ENCODE results near the gene GPR156.

GPR156 gene

DNA sequence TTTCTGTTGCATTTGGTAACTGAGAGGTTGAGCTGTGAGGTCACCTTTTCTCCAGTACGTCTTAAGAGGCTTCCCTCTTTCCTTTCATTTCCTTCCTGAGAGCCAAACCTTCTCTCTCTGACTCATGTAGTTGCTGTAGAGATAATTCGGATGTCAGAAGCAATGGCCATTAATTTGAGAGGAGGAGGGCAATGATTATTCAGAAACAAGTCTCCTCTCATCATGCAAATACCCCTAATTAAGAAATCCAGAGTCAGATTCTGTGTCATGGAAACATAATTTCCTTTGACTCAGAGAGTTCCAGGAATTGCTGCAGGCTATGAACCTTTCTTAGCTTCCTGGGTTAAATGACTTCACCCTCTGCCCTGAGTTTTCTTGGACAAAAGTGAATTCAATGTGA is 131.7 kb downstream of the GPR156 start:
- no peaks in the 10 kb centered on the region for H3F3A ChIP-seq (ENCODE audit: insufficient read depth, low read length)
- H3K27ac ChIP-seq (ENCODE audit: low read depth, low read length, poor library complexity, severe bottlenecking) = no peak overlapping the region
- H3K36me3 ChIP-seq (ENCODE audit: insufficient read depth, low read length) = no peaks in the 10 kb centered on the region
- H3K9me2 ChIP-seq (ENCODE audit: low read depth, low read length) = no peaks in the 10 kb centered on the region
- no peak overlapping the region for H3K9ac ChIP-seq (ENCODE audit: low read length)
- no peak overlapping the region for H3K4me3 ChIP-seq (ENCODE audit: low read depth, low read length, poor library complexity, severe bottlenecking)
- H3K79me2 ChIP-seq (ENCODE audit: insufficient read depth, low read length) = no peaks in the 10 kb centered on the region
- no peak overlapping the region for H3K4me2 ChIP-seq (ENCODE audit: low read length)
- peaks cover 5% of the 10 kb centered on the region; the same call in 1 of the 2 replicates for H3K27me3 ChIP-seq (ENCODE audit: insufficient read depth, low read length)
- TF ChIP-seq EZH2 (IDR thresholded peaks at IDR 0.05; ENCODE audit: borderline replicate concordance, low read length) = no peak
- TF ChIP-seq, protein P1, sequence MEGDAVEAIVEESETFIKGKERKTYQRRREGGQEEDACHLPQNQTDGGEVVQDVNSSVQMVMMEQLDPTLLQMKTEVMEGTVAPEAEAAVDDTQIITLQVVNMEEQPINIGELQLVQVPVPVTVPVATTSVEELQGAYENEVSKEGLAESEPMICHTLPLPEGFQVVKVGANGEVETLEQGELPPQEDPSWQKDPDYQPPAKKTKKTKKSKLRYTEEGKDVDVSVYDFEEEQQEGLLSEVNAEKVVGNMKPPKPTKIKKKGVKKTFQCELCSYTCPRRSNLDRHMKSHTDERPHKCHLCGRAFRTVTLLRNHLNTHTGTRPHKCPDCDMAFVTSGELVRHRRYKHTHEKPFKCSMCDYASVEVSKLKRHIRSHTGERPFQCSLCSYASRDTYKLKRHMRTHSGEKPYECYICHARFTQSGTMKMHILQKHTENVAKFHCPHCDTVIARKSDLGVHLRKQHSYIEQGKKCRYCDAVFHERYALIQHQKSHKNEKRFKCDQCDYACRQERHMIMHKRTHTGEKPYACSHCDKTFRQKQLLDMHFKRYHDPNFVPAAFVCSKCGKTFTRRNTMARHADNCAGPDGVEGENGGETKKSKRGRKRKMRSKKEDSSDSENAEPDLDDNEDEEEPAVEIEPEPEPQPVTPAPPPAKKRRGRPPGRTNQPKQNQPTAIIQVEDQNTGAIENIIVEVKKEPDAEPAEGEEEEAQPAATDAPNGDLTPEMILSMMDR (IDR thresholded peaks at IDR 0.05; ENCODE audit: low read length) = no peak
- no peak overlapping the region for H2AFZ ChIP-seq (ENCODE audit: low read length)
- no peaks in the 10 kb centered on the region for H4K20me1 ChIP-seq (ENCODE audit: insufficient read depth, low read length)
- H3K9me3 ChIP-seq (ENCODE audit: low read length) = no peaks in the 10 kb centered on the region; the same call in 1 of the 2 replicates
- no peaks in the 10 kb centered on the region for H3K4me1 ChIP-seq (ENCODE audit: insufficient read depth, low read length, severe bottlenecking)

DNA sequence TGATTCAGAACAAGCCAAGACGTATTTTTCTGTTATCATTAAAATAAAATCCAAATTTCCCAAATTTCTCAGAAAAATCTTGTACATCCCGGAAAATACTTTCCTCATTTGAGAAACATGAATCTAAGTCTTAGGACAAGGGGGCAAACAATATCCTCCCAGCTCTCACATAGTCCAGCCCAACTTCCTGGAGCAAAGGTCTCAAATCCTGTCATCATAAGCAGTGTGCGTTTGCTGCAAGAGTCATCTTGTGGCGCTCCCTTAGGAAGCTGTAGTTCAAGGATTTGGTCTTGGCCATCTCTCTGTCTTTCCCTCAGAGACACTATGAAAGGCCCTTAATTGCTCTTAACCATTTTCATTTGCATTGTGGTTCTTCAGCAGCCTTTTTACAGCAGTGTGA is 133.2 kb downstream of the GPR156 start:
- no peak overlapping the region for H3K4me2 ChIP-seq (ENCODE audit: low read length)
- H3K9me3 ChIP-seq (ENCODE audit: low read length) = no peaks in the 10 kb centered on the region; the same call in 1 of the 2 replicates
- H3K79me2 ChIP-seq (ENCODE audit: insufficient read depth, low read length) = no peaks in the 10 kb centered on the region
- no peaks in the 10 kb centered on the region for H3K27me3 ChIP-seq (ENCODE audit: insufficient read depth, low read length)
- TF ChIP-seq, protein P1 (IDR thresholded peaks at IDR 0.05; ENCODE audit: low read length) = no peak
- TF ChIP-seq EZH2 (IDR thresholded peaks at IDR 0.05; ENCODE audit: borderline replicate concordance, low read length) = no peak
- no peak overlapping the region for H2AFZ ChIP-seq (ENCODE audit: low read length)
- no peak overlapping the region for H3K4me3 ChIP-seq (ENCODE audit: low read depth, low read length, poor library complexity, severe bottlenecking)
- H3K36me3 ChIP-seq (ENCODE audit: insufficient read depth, low read length) = no peaks in the 10 kb centered on the region
- no peaks in the 10 kb centered on the region for H3K4me1 ChIP-seq (ENCODE audit: insufficient read depth, low read length, severe bottlenecking)
- no peaks in the 10 kb centered on the region for H3F3A ChIP-seq (ENCODE audit: insufficient read depth, low read length)
- no peaks in the 10 kb centered on the region for H4K20me1 ChIP-seq (ENCODE audit: insufficient read depth, low read length)
- H3K27ac ChIP-seq (ENCODE audit: low read depth, low read length, poor library complexity, severe bottlenecking) = no peak overlapping the region
- no peak overlapping the region for H3K9ac ChIP-seq (ENCODE audit: low read length)
- H3K9me2 ChIP-seq (ENCODE audit: low read depth, low read length) = no peaks in the 10 kb centered on the region

DNA sequence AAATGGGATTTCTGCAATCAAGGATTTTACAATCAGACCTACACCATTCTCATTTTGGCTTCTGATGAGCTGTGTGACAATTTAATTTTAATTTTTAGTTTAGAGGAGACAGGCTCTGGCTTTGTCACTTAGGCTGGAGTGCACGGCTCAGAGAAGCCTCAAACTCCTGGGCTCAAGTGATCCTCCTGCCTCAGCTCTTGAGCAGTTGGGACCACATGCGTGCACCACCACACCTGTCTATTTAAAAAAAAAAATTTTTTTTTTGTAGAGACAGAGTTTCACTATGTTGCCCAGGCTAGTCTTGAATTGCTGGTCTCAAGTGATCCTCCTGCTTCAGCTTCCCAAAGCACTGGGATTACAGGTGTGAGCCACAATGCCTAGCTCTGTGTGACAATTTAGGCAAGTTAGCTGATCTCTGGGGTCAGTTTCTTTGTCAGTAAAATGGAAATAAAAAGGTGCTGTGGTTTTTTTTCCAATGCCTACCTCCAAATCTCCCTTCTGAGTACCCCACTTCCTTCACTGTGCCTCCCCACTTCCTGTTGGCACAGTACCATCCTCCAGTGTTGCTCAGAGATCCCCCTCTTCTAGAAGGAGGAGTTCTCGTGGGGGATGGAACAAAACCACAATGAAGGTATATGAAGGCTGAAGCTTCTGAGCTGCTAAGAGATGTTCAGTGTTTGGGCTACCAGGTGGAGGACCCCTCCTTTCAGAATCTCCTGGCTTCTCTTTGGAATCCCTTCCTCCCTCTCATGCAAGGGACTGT is 136.7 kb downstream of the GPR156 start:
- no peaks in the 10 kb centered on the region for H3F3A ChIP-seq (ENCODE audit: insufficient read depth, low read length)
- H3K9me2 ChIP-seq (ENCODE audit: low read depth, low read length) = no peaks in the 10 kb centered on the region
- no peak overlapping the region for H3K4me3 ChIP-seq (ENCODE audit: low read depth, low read length, poor library complexity, severe bottlenecking)
- H4K20me1 ChIP-seq (ENCODE audit: insufficient read depth, low read length) = no peaks in the 10 kb centered on the region
- no peaks in the 10 kb centered on the region for H3K9me3 ChIP-seq (ENCODE audit: low read length)
- H2AFZ ChIP-seq (ENCODE audit: low read length) = no peak overlapping the region
- no peaks in the 10 kb centered on the region for H3K4me1 ChIP-seq (ENCODE audit: insufficient read depth, low read length, severe bottlenecking)
- TF ChIP-seq, protein P1 (IDR thresholded peaks at IDR 0.05; ENCODE audit: low read length) = no peak
- TF ChIP-seq EZH2 (IDR thresholded peaks at IDR 0.05; ENCODE audit: borderline replicate concordance, low read length) = no peak
- H3K4me2 ChIP-seq (ENCODE audit: low read length) = no peak overlapping the region
- H3K36me3 ChIP-seq (ENCODE audit: insufficient read depth, low read length) = no peaks in the 10 kb centered on the region
- H3K9ac ChIP-seq (ENCODE audit: low read length) = no peak overlapping the region
- no peaks in the 10 kb centered on the region for H3K79me2 ChIP-seq (ENCODE audit: insufficient read depth, low read length)
- no peak overlapping the region for H3K27ac ChIP-seq (ENCODE audit: low read depth, low read length, poor library complexity, severe bottlenecking)
- no peaks in the 10 kb centered on the region for H3K27me3 ChIP-seq (ENCODE audit: insufficient read depth, low read length)

Measured in OCI-LY1 (cell line).